ENCODE results near the gene MKLN1.

The MKLN1 gene

GRCh38 chr7:131527456-131527855 lies 199.8 kb downstream of the MKLN1 start:
- no peak for DNase-seq

GRCh38 chr7:131529179-131529578 lies 201.5 kb downstream of the MKLN1 start:
- no peak for DNase-seq

- no peak for DNase-seq
Observed at GRCh38 chr7:131529617-131530016, 201.9 kb downstream of the MKLN1 start.

- no peak for DNase-seq
Observed at GRCh38 chr7:131530137-131530536, 202.5 kb downstream of the MKLN1 start.

- no peak for DNase-seq
Observed at GRCh38 chr7:131532570-131533091, 205.0 kb downstream of the MKLN1 start.

GRCh38 chr7:131533151-131533559 lies 205.5 kb downstream of the MKLN1 start:
- DNase-seq: no peak

- DNase-seq: no peak
Observed at GRCh38 chr7:131533566-131534561, 206.2 kb downstream of the MKLN1 start.

- no peak for DNase-seq
Observed at GRCh38 chr7:131536361-131536849, 208.7 kb downstream of the MKLN1 start.

GRCh38 chr7:131537571-131537978 lies 209.9 kb downstream of the MKLN1 start:
- peak; percentile 92 for DNase-seq

- no peak for DNase-seq
Observed at GRCh38 chr7:131538071-131538812, 210.6 kb downstream of the MKLN1 start.

- peak; percentile 76 for DNase-seq
Observed at GRCh38 chr7:131538813-131539179, 211.1 kb downstream of the MKLN1 start.

- DNase-seq: no peak
Observed at GRCh38 chr7:131540491-131541162, 213.0 kb downstream of the MKLN1 start.

GRCh38 chr7:131543298-131543697 lies 215.6 kb downstream of the MKLN1 start:
- no peak for DNase-seq

GRCh38 chr7:131544021-131544420 lies 216.3 kb downstream of the MKLN1 start:
- DNase-seq: no peak

GRCh38 chr7:131544449-131545301 lies 217.0 kb downstream of the MKLN1 start:
- peak; percentile 52 for DNase-seq

GRCh38 chr7:131546126-131546525 lies 218.4 kb downstream of the MKLN1 start:
- no peak for DNase-seq

Measured in eye (tissue), 1 donor.